ENCODE data around the gene ZNF772. TPM values are rescaled to one million over a fixed set of nuclear protein-coding genes. Genes with fewer than 3 reads are reported as not detected.
"Not testable (repeated sequence)": the region's sequence is repeated elsewhere in the genome, so short reads cannot be mapped to it uniquely, and the experiment has no call there.

ZNF772 gene
- total and polyA plus RNA-seq, 2 experiments from 2014 or later: 2.5 to 28.0 TPM

DNA sequence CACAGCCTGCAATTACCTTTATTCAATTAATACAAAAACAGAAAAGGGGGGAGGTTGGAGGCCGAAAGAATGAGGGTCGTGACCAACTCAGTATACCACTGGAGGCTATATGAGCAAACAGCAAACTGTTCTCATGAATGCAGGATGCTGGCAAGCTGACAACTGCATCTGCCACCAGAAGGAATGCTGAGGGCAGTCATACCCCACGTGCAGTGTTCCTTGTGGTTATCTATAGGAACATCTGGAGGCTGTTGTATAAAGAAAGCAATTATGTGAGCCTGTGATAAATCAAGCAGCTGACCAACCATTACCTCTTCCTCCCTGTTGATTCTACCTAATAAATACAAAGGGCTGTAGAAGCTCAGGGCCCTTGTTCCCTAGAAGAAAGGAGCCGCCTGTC, 40.7 kb upstream of the ZNF772 start:
- not testable (repeated sequence) for H3K4me3 Mint-ChIP-seq; H3K27me3 ChIP-seq (ENCODE audit: insufficient read depth); H3K4me2 ChIP-seq; H3K36me3 ChIP-seq (ENCODE audit: insufficient read depth); H3K27ac Mint-ChIP-seq; ATAC-seq; H3K4me1 Mint-ChIP-seq; H3K27ac ChIP-seq (ENCODE audit: low read depth); H3K4me1 ChIP-seq (ENCODE audit: insufficient read depth); H3K27me3 Mint-ChIP-seq (ENCODE audit: insufficient read depth, low read depth, poor library complexity); H4K20me1 ChIP-seq (replicated peaks; ENCODE audit: insufficient read depth); H3K4me3 ChIP-seq; H3K9me2 ChIP-seq (ENCODE audit: insufficient read depth); H3K79me2 ChIP-seq (replicated peaks; ENCODE audit: insufficient read depth); DNase-seq (ENCODE audit: low spot score); H2AFZ ChIP-seq; H3F3A ChIP-seq (replicated peaks; ENCODE audit: low read depth)
- H3K9me3 Mint-ChIP-seq: peaks cover 21% of the 10 kb centered on the region
- peaks cover 33% of the 10 kb centered on the region for H3K36me3 Mint-ChIP-seq (ENCODE audit: low read depth)

DNA sequence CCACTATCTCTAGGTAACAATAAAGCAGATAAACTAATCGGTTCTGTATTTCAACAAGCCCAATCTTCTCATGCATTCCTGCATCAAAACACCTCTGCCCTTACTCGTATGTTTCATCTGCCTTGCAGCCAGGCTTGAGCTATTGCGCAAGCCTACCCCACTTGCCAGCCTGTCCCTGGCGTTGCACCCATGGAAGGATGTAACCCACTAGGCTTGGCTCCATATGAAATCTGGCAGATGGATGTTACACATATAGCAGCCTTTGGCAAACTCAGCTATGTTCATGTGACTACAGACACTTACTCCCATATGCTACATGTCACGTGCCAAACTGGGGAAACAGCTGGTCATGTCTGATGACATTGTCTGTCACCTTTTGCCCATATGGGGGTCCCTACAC, 37.9 kb upstream of the ZNF772 start:
- no peaks in the 10 kb centered on the region for H3K27me3 ChIP-seq (ENCODE audit: insufficient read depth)
- no peaks in the 10 kb centered on the region for H4K20me1 ChIP-seq (replicated peaks; ENCODE audit: insufficient read depth)
- DNase-seq (ENCODE audit: low spot score) (no peak), ATAC-seq (no peak)
- no peak overlapping the region for H3K4me3 Mint-ChIP-seq
- H3K27ac Mint-ChIP-seq: no peak overlapping the region
- H3K4me1 Mint-ChIP-seq: no peaks in the 10 kb centered on the region
- H3K79me2 ChIP-seq (replicated peaks; ENCODE audit: insufficient read depth): no peaks in the 10 kb centered on the region
- H3K9me3 Mint-ChIP-seq: peaks cover 39% of the 10 kb centered on the region
- peaks cover 49% of the 10 kb centered on the region for H3K36me3 Mint-ChIP-seq (ENCODE audit: low read depth)
- no peak overlapping the region for H2AFZ ChIP-seq
- H3K36me3 ChIP-seq (ENCODE audit: insufficient read depth): no peaks in the 10 kb centered on the region
- no peak overlapping the region for H3K4me2 ChIP-seq
- H3K27me3 Mint-ChIP-seq (ENCODE audit: insufficient read depth, low read depth, poor library complexity): peaks cover 3% of the 10 kb centered on the region
- H3K27ac ChIP-seq (ENCODE audit: low read depth): no peak overlapping the region
- H3F3A ChIP-seq (replicated peaks; ENCODE audit: low read depth): no peaks in the 10 kb centered on the region
- H3K4me1 ChIP-seq (ENCODE audit: insufficient read depth): no peaks in the 10 kb centered on the region
- no peak overlapping the region for H3K4me3 ChIP-seq
- no peaks in the 10 kb centered on the region for H3K9me2 ChIP-seq (ENCODE audit: insufficient read depth)
- TF ChIP-seq CREB1 (CRISPR knock-in tag; IDR thresholded peaks at IDR 0.05; ENCODE audit: low read depth): no peak
- TF ChIP-seq ZNF331 (CRISPR knock-in tag; IDR thresholded peaks at IDR 0.05; ENCODE audit: low read depth): no peak
- no peak for TF ChIP-seq POLR2AphosphoS5 (IDR thresholded peaks at IDR 0.05; ENCODE audit: low read depth)
- TF ChIP-seq NANOG (IDR thresholded peaks at IDR 0.05; ENCODE audit: borderline replicate concordance): no peak
- no peak for TF ChIP-seq JUNB (IDR thresholded peaks at IDR 0.05; ENCODE audit: unreplicated experiment)
- TF ChIP-seq STAT1 (IDR thresholded peaks at IDR 0.05; ENCODE audit: unreplicated experiment): no peak
- TF ChIP-seq EZH2 (IDR thresholded peaks at IDR 0.05; ENCODE audit: low read depth, unreplicated experiment): no peak

- no peak overlapping the region for H3K4me3 ChIP-seq
- H3K36me3 ChIP-seq (ENCODE audit: insufficient read depth): no peaks in the 10 kb centered on the region
- no peaks in the 10 kb centered on the region for H3K79me2 ChIP-seq (replicated peaks; ENCODE audit: insufficient read depth)
- H3F3A ChIP-seq (replicated peaks; ENCODE audit: low read depth): no peaks in the 10 kb centered on the region
- no peak for ATAC-seq
- peaks cover 3% of the 10 kb centered on the region for H3K27me3 Mint-ChIP-seq (ENCODE audit: insufficient read depth, low read depth, poor library complexity)
- peaks cover 73% of the 10 kb centered on the region for H3K36me3 Mint-ChIP-seq (ENCODE audit: low read depth)
- DNase-seq (ENCODE audit: low spot score): peak; percentile 16
- H3K9me2 ChIP-seq (ENCODE audit: insufficient read depth): no peaks in the 10 kb centered on the region
- H3K4me1 ChIP-seq (ENCODE audit: insufficient read depth): no peaks in the 10 kb centered on the region
- no peak overlapping the region for H3K27ac Mint-ChIP-seq
- H3K4me3 Mint-ChIP-seq: no peak overlapping the region
- no peaks in the 10 kb centered on the region for H3K27me3 ChIP-seq (ENCODE audit: insufficient read depth)
- no peak overlapping the region for H2AFZ ChIP-seq
- no peaks in the 10 kb centered on the region for H3K4me1 Mint-ChIP-seq
- H4K20me1 ChIP-seq (replicated peaks; ENCODE audit: insufficient read depth): no peaks in the 10 kb centered on the region
- peaks cover 45% of the 10 kb centered on the region for H3K9me3 Mint-ChIP-seq
- no peak overlapping the region for H3K4me2 ChIP-seq
- H3K27ac ChIP-seq (ENCODE audit: low read depth): no peak overlapping the region
- no peak for TF ChIP-seq CTCF (conservative IDR thresholded peaks at IDR 0.05; ENCODE audit: low read depth in 2 of 2)
- no peak for TF ChIP-seq EZH2 (IDR thresholded peaks at IDR 0.05; ENCODE audit: low read depth, unreplicated experiment)
- TF ChIP-seq JUNB (IDR thresholded peaks at IDR 0.05; ENCODE audit: unreplicated experiment): no peak
- TF ChIP-seq NANOG (IDR thresholded peaks at IDR 0.05; ENCODE audit: borderline replicate concordance): no peak
- no peak for TF ChIP-seq POLR2AphosphoS5 (IDR thresholded peaks at IDR 0.05; ENCODE audit: low read depth)
- TF ChIP-seq ZNF462 (CRISPR knock-in tag; IDR thresholded peaks at IDR 0.05): no peak
- no peak for TF ChIP-seq ZNF331 (CRISPR knock-in tag; IDR thresholded peaks at IDR 0.05; ENCODE audit: low read depth)
These were observed 35.5 kb upstream of the ZNF772 start for GRCh38 chr19:57512845-57513244.
